Uterus (tissue), 4 donors: ENCODE measurements around the gene ABL2. TPM values are rescaled to one million over a fixed set of nuclear protein-coding genes. Genes with fewer than 3 reads are reported as not detected.
A peak's percentile ranks its signal among the peaks of the same experiment; 100 is the strongest.

Source experiments
- DNase-seq, 2 donors: peaks; one replicate each; pipeline ENCODE4 v3.0.0-alpha.2; 2019 to 2020
- H3K27ac ChIP-seq, 2 donors: fragments of 200-600 bp; sonication (generic); 1 replicate in 1 of 2; 2 replicates in 1 of 2; pipeline ENCODE4 v1.5.1; 2016 to 2018
- H3K27me3 ChIP-seq, 2 donors: fragments of 200-600 bp; sonication (generic); one replicate each; pipeline ENCODE4 v1.5.1; 2018 to 2019; ENCODE audit warnings: control low read depth in 1 of 2
- H3K36me3 ChIP-seq, 2 donors: fragments of 200-600 bp; sonication (generic); one replicate each; pipeline ENCODE4 v1.5.1; 2019; ENCODE audit warnings: control low read depth in 1 of 2
- H3K4me1 ChIP-seq, 2 donors: fragments of 200-600 bp; sonication (generic); one replicate each; pipeline ENCODE4 v1.5.1; 2018 to 2019; ENCODE audit warnings: control low read depth in 1 of 2
- H3K4me3 ChIP-seq, 2 donors: fragments of 200-600 bp; sonication (generic); 1 replicate in 1 of 2; 2 replicates in 1 of 2; pipeline ENCODE4 v1.5.1; 2018 to 2019; ENCODE audit warnings: mild to moderate bottlenecking in 1 of 2
- H3K9me3 ChIP-seq, 2 donors: fragments of 200-600 bp; sonication (generic); one replicate each; pipeline ENCODE4 v1.5.1; 2019; ENCODE audit warnings: control low read depth in 1 of 2
- CTCF ChIP-seq, 4 experiments: fragments of 200-600 bp in 2 of 4; fragments of 450-650 bp in 2 of 4; sonication (generic) in 2 of 4; IDR thresholded peaks; one replicate each; pipeline ENCODE4 v1.5.1; 2016 to 2019; ENCODE audit warnings: antibody characterized with exemption in 4 of 4, mild to moderate bottlenecking in 2 of 4, moderate library complexity in 1 of 4
- POLR2A ChIP-seq, 2 donors: fragments of 450-650 bp; IDR thresholded peaks; one replicate each; pipeline ENCODE4 v1.6.1; 2016; ENCODE audit warnings: antibody characterized with exemption in 2 of 2, mild to moderate bottlenecking in 1 of 2, moderate library complexity in 1 of 2
- intact Hi-C: fragments of 100-400 bp; cut with DNase I; formaldehyde crosslinking; loops from one replicate; pipeline ENCODE4 v1.15.1; 2023; ENCODE audit warnings: low total_unique reads
- total RNA-seq, 4 donors: library from RNA; depleted of rRNA in 3 of 4; stranded (reverse); fragments of >200 nt in 3 of 4; gene quantifications; one replicate each; pipeline versions ENCODE4 v1.1.0 to v1.2.4, GENCODE V29; 2014 to 2023
- donor health status: DM: yes; HTN: yes; CAD: no.

The ABL2 gene
- total RNA-seq, 4 donors from 2014 or later, result 10.3 to 33.1 (median 15.1) TPM

GRCh38 chr1:179126338-179127060, 103.0 kb downstream of the ABL2 start:
- peak overlapping the region in 1 of 2 donors; percentile 19 for H3K27ac ChIP-seq
- H3K36me3 ChIP-seq, result no peaks in the 10 kb centered on the region
- H3K4me1 ChIP-seq, result no peaks in the 10 kb centered on the region
- H3K9me3 ChIP-seq, result no peaks in the 10 kb centered on the region
- no peak for TF ChIP-seq CTCF (IDR thresholded peaks at IDR 0.05)
- TF ChIP-seq POLR2A (IDR thresholded peaks at IDR 0.05), result no peak
- intact Hi-C loops, result no loop called here
- H3K27me3 ChIP-seq, result no peaks in the 10 kb centered on the region
- H3K4me3 ChIP-seq, result no peak overlapping the region
- peak in 1 of 2 donors; percentile 37 for DNase-seq

GRCh38 chr1:179124873-179125272, 104.6 kb downstream of the ABL2 start:
- Histone ChIP-seq H3K4me3 (no peak overlapping the region), H3K27me3 (no peaks in the 10 kb centered on the region), H3K27ac (no peak overlapping the region), H3K4me1 (no peaks in the 10 kb centered on the region), H3K9me3 (no peaks in the 10 kb centered on the region), H3K36me3 (no peaks in the 10 kb centered on the region)
- no peak for TF ChIP-seq POLR2A (IDR thresholded peaks at IDR 0.05)
- TF ChIP-seq CTCF (IDR thresholded peaks at IDR 0.05), result no peak
- DNase-seq, result no peak
- intact Hi-C loops, result no loop called here

GRCh38 chr1:179121159-179121938, 108.1 kb downstream of the ABL2 start:
- Histone ChIP-seq H3K36me3 (no peaks in the 10 kb centered on the region), H3K4me1 (no peaks in the 10 kb centered on the region), H3K27ac (no peak overlapping the region), H3K9me3 (no peaks in the 10 kb centered on the region), H3K4me3 (no peak overlapping the region), H3K27me3 (no peaks in the 10 kb centered on the region)
- TF ChIP-seq CTCF (IDR thresholded peaks at IDR 0.05) (peak; percentile 46 to 71 (median 60)), POLR2A (IDR thresholded peaks at IDR 0.05) (no peak)
- intact Hi-C loops, result no loop called here
- peak in 1 of 2 donors; percentile 51 for DNase-seq

DNA sequence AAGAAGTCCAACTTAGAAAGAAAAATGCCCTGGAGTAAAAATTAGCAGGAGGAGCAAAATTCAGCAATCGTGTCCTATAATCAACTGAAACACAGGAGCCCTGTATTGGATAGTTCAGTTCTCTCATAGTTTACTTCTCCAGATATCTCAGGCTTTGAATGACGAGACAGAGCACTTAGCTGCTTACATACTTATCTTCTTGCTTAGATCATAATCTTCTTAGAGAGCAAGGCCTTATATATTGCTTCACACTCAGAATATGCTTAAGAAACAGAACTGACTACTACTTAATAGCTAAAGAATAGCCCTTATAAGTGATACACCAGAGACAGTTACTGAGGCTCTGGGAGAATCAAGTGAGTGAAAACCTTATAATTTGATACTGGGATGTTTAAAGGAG, 108.7 kb downstream of the ABL2 start:
- Histone ChIP-seq H3K4me1 (no peaks in the 10 kb centered on the region), H3K9me3 (no peaks in the 10 kb centered on the region), H3K27me3 (no peaks in the 10 kb centered on the region), H3K4me3 (no peak overlapping the region), H3K36me3 (no peaks in the 10 kb centered on the region), H3K27ac (no peak overlapping the region)
- intact Hi-C loops, result no loop called here
- DNase-seq, result no peak
- TF ChIP-seq CTCF (IDR thresholded peaks at IDR 0.05) (no peak), POLR2A (IDR thresholded peaks at IDR 0.05) (no peak)

GRCh38 chr1:179119513-179119912, 110.0 kb downstream of the ABL2 start:
- no peaks in the 10 kb centered on the region for H3K4me1 ChIP-seq
- no peaks in the 10 kb centered on the region for H3K27me3 ChIP-seq
- H3K9me3 ChIP-seq, result no peaks in the 10 kb centered on the region
- H3K36me3 ChIP-seq, result no peaks in the 10 kb centered on the region
- TF ChIP-seq POLR2A (IDR thresholded peaks at IDR 0.05) (no peak), CTCF (IDR thresholded peaks at IDR 0.05) (no peak)
- intact Hi-C loops, result loop anchor here (5.0 kb wide), 1 partner anchor 248 kb away; the partner anchor contains the start of gene AXDND1
- DNase-seq, result no peak
- H3K4me3 ChIP-seq, result no peak overlapping the region
- H3K27ac ChIP-seq, result no peak overlapping the region
